ENCODE results near the gene TSKU.

The TSKU gene

DNA sequence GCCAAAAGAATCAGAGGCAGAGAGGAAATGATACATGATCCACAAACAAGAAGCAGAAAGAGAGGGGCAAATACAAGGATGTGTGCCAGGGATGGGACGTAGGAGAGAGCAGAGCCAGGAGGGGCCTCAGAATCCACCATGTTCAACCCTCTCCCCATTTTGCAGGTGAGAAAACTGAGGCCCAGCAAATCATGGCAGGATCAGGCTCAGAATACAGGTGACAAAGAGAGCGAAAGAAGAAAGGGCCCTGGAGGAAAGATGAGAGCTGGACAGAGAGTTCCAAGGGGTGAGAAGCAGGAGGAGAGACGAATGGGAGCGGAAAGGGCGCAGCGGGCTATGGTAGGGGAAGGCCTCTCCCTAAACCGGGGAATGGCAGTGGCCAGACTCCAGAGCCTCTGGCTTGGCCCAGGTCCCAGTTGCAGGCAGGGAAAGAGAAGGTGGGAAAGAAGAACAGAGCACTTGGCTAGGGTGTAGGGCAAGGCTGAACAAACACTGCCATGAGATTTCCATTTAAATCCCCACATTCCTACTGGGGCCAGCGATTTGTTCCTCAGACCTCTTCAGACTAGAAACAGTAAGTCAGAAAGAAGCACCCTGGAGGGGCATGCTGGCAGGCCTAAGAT lies 44.4 kb upstream of the TSKU start:
- H3K27me3 ChIP-seq (ENCODE audit: insufficient read depth, low read length, poor library complexity, severe bottlenecking), result no peaks in the 10 kb centered on the region
- no peaks in the 10 kb centered on the region for H3F3A ChIP-seq (ENCODE audit: low read depth)
- TF ChIP-seq, protein P1, sequence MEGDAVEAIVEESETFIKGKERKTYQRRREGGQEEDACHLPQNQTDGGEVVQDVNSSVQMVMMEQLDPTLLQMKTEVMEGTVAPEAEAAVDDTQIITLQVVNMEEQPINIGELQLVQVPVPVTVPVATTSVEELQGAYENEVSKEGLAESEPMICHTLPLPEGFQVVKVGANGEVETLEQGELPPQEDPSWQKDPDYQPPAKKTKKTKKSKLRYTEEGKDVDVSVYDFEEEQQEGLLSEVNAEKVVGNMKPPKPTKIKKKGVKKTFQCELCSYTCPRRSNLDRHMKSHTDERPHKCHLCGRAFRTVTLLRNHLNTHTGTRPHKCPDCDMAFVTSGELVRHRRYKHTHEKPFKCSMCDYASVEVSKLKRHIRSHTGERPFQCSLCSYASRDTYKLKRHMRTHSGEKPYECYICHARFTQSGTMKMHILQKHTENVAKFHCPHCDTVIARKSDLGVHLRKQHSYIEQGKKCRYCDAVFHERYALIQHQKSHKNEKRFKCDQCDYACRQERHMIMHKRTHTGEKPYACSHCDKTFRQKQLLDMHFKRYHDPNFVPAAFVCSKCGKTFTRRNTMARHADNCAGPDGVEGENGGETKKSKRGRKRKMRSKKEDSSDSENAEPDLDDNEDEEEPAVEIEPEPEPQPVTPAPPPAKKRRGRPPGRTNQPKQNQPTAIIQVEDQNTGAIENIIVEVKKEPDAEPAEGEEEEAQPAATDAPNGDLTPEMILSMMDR (conservative IDR thresholded peaks at IDR 0.05; ENCODE audit: low read length), result no peak
- TF ChIP-seq EZH2phosphoT487 (IDR thresholded peaks at IDR 0.05; ENCODE audit: borderline replicate concordance), result no peak
- no peaks in the 10 kb centered on the region for H3K4me1 ChIP-seq (ENCODE audit: insufficient read depth, low read length, poor library complexity, severe bottlenecking)
- H3K9me2 ChIP-seq (replicated peaks; ENCODE audit: low read depth, low read length), result no peaks in the 10 kb centered on the region
- H4K20me1 ChIP-seq (ENCODE audit: insufficient read depth, low read length, poor library complexity, severe bottlenecking), result no peaks in the 10 kb centered on the region
- H3K4me3 ChIP-seq (ENCODE audit: low read length, poor library complexity, severe bottlenecking), result no peak overlapping the region
- H3K9ac ChIP-seq (ENCODE audit: low read depth, low read length, poor library complexity, severe bottlenecking), result no peak overlapping the region
- no peaks in the 10 kb centered on the region for H3K79me2 ChIP-seq (ENCODE audit: insufficient read depth, low read length)
- H3K36me3 ChIP-seq (ENCODE audit: insufficient read depth, low read length), result no peaks in the 10 kb centered on the region
- H2AFZ ChIP-seq (ENCODE audit: low read length), result no peak overlapping the region
- no peak overlapping the region for H3K4me2 ChIP-seq (ENCODE audit: low read depth, low read length, poor library complexity, severe bottlenecking)
- H3K9me3 ChIP-seq (ENCODE audit: insufficient read depth, low read depth, low read length), result no peaks in the 10 kb centered on the region

DNA sequence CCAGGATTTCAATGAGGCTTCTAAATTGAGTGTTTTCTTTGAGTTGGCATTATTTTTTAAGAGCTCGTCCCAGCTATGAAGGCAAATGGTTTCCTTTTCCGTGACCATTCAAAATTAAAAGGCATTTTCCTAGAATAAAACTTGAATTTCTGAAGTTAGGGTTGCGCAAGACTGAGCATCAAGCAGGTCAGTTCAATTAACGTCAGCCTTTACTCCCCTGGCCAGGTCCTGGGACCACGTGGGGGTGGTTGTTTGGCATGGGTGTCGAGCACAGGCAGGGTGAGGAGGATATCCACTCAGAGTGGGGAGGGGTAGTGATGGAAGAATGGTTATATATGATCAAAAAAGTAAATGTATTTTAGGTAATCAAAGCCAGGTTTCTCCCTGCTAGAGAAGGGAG lies 43.4 kb upstream of the TSKU start:
- Histone ChIP-seq H3K9ac (ENCODE audit: low read depth, low read length, poor library complexity, severe bottlenecking) (no peak overlapping the region), H3K9me3 (ENCODE audit: insufficient read depth, low read depth, low read length) (no peaks in the 10 kb centered on the region), H3K4me2 (ENCODE audit: low read depth, low read length, poor library complexity, severe bottlenecking) (no peak overlapping the region), H3K36me3 (ENCODE audit: insufficient read depth, low read length) (no peaks in the 10 kb centered on the region), H3K4me1 (ENCODE audit: insufficient read depth, low read length, poor library complexity, severe bottlenecking) (no peaks in the 10 kb centered on the region), H3K79me2 (ENCODE audit: insufficient read depth, low read length) (no peaks in the 10 kb centered on the region), H2AFZ (ENCODE audit: low read length) (no peak overlapping the region), H4K20me1 (ENCODE audit: insufficient read depth, low read length, poor library complexity, severe bottlenecking) (no peaks in the 10 kb centered on the region), H3K27me3 (ENCODE audit: insufficient read depth, low read length, poor library complexity, severe bottlenecking) (no peaks in the 10 kb centered on the region), H3F3A (ENCODE audit: low read depth) (no peaks in the 10 kb centered on the region), H3K9me2 (replicated peaks; ENCODE audit: low read depth, low read length) (no peaks in the 10 kb centered on the region), H3K4me3 (ENCODE audit: low read length, poor library complexity, severe bottlenecking) (no peak overlapping the region)
- TF ChIP-seq EZH2phosphoT487 (IDR thresholded peaks at IDR 0.05; ENCODE audit: borderline replicate concordance), result no peak

DNA sequence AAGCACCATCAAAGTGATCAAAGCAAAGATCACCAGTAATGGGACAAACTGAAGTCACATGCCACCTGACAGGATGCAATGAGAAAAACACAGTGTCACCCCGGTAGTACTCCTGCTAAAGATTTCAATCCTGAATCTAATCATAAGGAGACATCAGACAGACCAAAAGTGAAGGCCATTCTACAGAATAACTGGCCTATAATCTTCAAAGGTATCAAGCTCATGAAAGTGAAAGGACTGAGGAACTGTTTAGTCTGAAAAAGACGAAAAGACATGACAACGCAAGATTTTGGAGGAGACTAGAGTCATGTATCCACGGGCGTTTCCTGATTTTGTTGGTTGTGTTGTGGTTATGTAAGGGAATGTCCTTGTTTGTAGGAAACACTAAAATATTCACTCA lies 42.4 kb upstream of the TSKU start:
- H3K9ac ChIP-seq (ENCODE audit: low read depth, low read length, poor library complexity, severe bottlenecking), result no peak overlapping the region
- H3K36me3 ChIP-seq (ENCODE audit: insufficient read depth, low read length), result no peaks in the 10 kb centered on the region
- no peak overlapping the region for H2AFZ ChIP-seq (ENCODE audit: low read length)
- no peaks in the 10 kb centered on the region for H4K20me1 ChIP-seq (ENCODE audit: insufficient read depth, low read length, poor library complexity, severe bottlenecking)
- H3K27me3 ChIP-seq (ENCODE audit: insufficient read depth, low read length, poor library complexity, severe bottlenecking), result no peaks in the 10 kb centered on the region
- no peaks in the 10 kb centered on the region for H3K79me2 ChIP-seq (ENCODE audit: insufficient read depth, low read length)
- no peak overlapping the region for H3K4me2 ChIP-seq (ENCODE audit: low read depth, low read length, poor library complexity, severe bottlenecking)
- H3K9me3 ChIP-seq (ENCODE audit: insufficient read depth, low read depth, low read length), result no peaks in the 10 kb centered on the region
- no peaks in the 10 kb centered on the region for H3F3A ChIP-seq (ENCODE audit: low read depth)
- no peak overlapping the region for H3K4me3 ChIP-seq (ENCODE audit: low read length, poor library complexity, severe bottlenecking)
- TF ChIP-seq EZH2phosphoT487 (IDR thresholded peaks at IDR 0.05; ENCODE audit: borderline replicate concordance), result no peak
- TF ChIP-seq, protein P1 (conservative IDR thresholded peaks at IDR 0.05; ENCODE audit: low read length), result no peak
- no peaks in the 10 kb centered on the region for H3K9me2 ChIP-seq (replicated peaks; ENCODE audit: low read depth, low read length)
- no peaks in the 10 kb centered on the region for H3K4me1 ChIP-seq (ENCODE audit: insufficient read depth, low read length, poor library complexity, severe bottlenecking)

DNA sequence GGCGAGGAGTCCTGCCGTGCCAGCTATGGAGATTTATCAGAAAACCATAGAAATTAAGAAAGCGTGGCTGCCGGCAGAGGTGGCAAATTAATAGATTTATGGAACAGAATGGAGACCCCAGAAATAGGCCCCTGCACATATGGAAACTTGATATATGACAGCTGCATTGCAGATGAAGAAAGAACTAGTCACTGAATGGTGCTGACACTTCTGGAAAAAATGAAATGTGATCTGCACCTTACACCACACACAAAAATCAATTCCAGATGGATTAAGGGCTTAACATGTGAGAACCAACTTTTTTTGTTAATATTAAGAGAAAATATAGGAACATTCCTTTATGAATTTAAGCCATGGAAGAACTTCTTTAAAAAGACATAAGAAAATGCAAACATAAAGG lies 40.3 kb upstream of the TSKU start:
- Histone ChIP-seq H3K36me3 (ENCODE audit: insufficient read depth, low read length) (no peaks in the 10 kb centered on the region), H3K27me3 (ENCODE audit: insufficient read depth, low read length, poor library complexity, severe bottlenecking) (no peaks in the 10 kb centered on the region), H3K4me2 (ENCODE audit: low read depth, low read length, poor library complexity, severe bottlenecking) (no peak overlapping the region), H3F3A (ENCODE audit: low read depth) (no peaks in the 10 kb centered on the region), H2AFZ (ENCODE audit: low read length) (no peak overlapping the region), H3K4me1 (ENCODE audit: insufficient read depth, low read length, poor library complexity, severe bottlenecking) (no peaks in the 10 kb centered on the region), H3K79me2 (ENCODE audit: insufficient read depth, low read length) (no peaks in the 10 kb centered on the region), H3K9me2 (replicated peaks; ENCODE audit: low read depth, low read length) (no peaks in the 10 kb centered on the region), H3K9me3 (ENCODE audit: insufficient read depth, low read depth, low read length) (no peaks in the 10 kb centered on the region), H3K4me3 (ENCODE audit: low read length, poor library complexity, severe bottlenecking) (no peak overlapping the region), H4K20me1 (ENCODE audit: insufficient read depth, low read length, poor library complexity, severe bottlenecking) (no peaks in the 10 kb centered on the region), H3K9ac (ENCODE audit: low read depth, low read length, poor library complexity, severe bottlenecking) (no peak overlapping the region)
- TF ChIP-seq, protein P1 (conservative IDR thresholded peaks at IDR 0.05; ENCODE audit: low read length), result no peak
- TF ChIP-seq EZH2phosphoT487 (IDR thresholded peaks at IDR 0.05; ENCODE audit: borderline replicate concordance), result no peak

All from Loucy (cell line).